ENCODE results near the gene LASP1NB.
A peak's percentile ranks its signal among the peaks of the same experiment; 100 is the strongest.

LASP1NB gene

GRCh38 chr17:38885044-38885727, 40.2 kb upstream of the LASP1NB start:
- no peak for TF ChIP-seq CTCF (conservative IDR thresholded peaks at IDR 0.05; ENCODE audit: low read depth, low read length)
- DNase-seq (ENCODE audit: low read depth), result no peak
- H3K4me3 ChIP-seq (ENCODE audit: low read depth, low read length), result no peak overlapping the region

GRCh38 chr17:38885728-38886642, 39.4 kb upstream of the LASP1NB start:
- TF ChIP-seq CTCF (conservative IDR thresholded peaks at IDR 0.05; ENCODE audit: low read depth, low read length), result no peak
- no peak overlapping the region for H3K4me3 ChIP-seq (ENCODE audit: low read depth, low read length)
- DNase-seq (ENCODE audit: low read depth), result peak; percentile 77

GRCh38 chr17:38886643-38887010, 38.8 kb upstream of the LASP1NB start:
- no peak overlapping the region for H3K4me3 ChIP-seq (ENCODE audit: low read depth, low read length)
- TF ChIP-seq CTCF (conservative IDR thresholded peaks at IDR 0.05; ENCODE audit: low read depth, low read length), result no peak
- DNase-seq (ENCODE audit: low read depth), result no peak

GRCh38 chr17:38888842-38889241, 36.6 kb upstream of the LASP1NB start:
- no peak for TF ChIP-seq CTCF (conservative IDR thresholded peaks at IDR 0.05; ENCODE audit: low read depth, low read length)
- no peak overlapping the region for H3K4me3 ChIP-seq (ENCODE audit: low read depth, low read length)

GRCh38 chr17:38889745-38890409, 35.5 kb upstream of the LASP1NB start:
- no peak for TF ChIP-seq CTCF (conservative IDR thresholded peaks at IDR 0.05; ENCODE audit: low read depth, low read length)
- H3K4me3 ChIP-seq (ENCODE audit: low read depth, low read length), result no peak overlapping the region
- DNase-seq (ENCODE audit: low read depth), result no peak

More at GRCh38 chr17:38888842-38889241, 36.6 kb upstream of the LASP1NB start:
- no peak for DNase-seq (ENCODE audit: low read depth)

GRCh38 chr17:38890410-38890746, 35.0 kb upstream of the LASP1NB start:
- TF ChIP-seq CTCF (conservative IDR thresholded peaks at IDR 0.05; ENCODE audit: low read depth, low read length), result no peak
- DNase-seq (ENCODE audit: low read depth), result no peak
- no peak overlapping the region for H3K4me3 ChIP-seq (ENCODE audit: low read depth, low read length)

Measured in choroid plexus epithelial cell (primary cell).